ENCODE data around the gene DOCK2. TPM values are rescaled to one million over a fixed set of nuclear protein-coding genes. Genes with fewer than 3 reads are reported as not detected.

The DOCK2 gene
- total and polyA plus RNA-seq, 2 donors (not counting 1 experiment from before 2014, with no cell fraction given) = 1.1 to 8.9 TPM

GRCh38 chr5:170105642-170106611 lies 468.9 kb downstream of the DOCK2 start, which contains the start of gene FOXI1:
FOXI1 (plus strand) TSS chr5:170105897; CDS start chr5:170105958, 61 bp downstream.
- no peaks in the 10 kb centered on the region for H3K9me3 ChIP-seq (ENCODE audit: control insufficient read depth, insufficient read depth, low read depth, low read length)
- H3K9ac ChIP-seq (ENCODE audit: insufficient read depth, low read length) = no peak within 1 kb of the TSS
- H2AFZ ChIP-seq (ENCODE audit: low read length) = no peak within 1 kb of the TSS
- H4K20me1 ChIP-seq (ENCODE audit: control insufficient read depth, extremely low read depth, insufficient read depth, low read length) = no peaks in the 10 kb centered on the region
- no peaks in the 10 kb centered on the region for H3K4me1 ChIP-seq (ENCODE audit: control insufficient read depth, extremely low read depth, insufficient read depth, low read length)
- no peak within 1 kb of the TSS for H3K27ac ChIP-seq (ENCODE audit: insufficient read depth, low read length)
- H3K79me2 ChIP-seq (ENCODE audit: control insufficient read depth, insufficient read depth, low read length) = no peaks in the 10 kb centered on the region
- no peaks in the 10 kb centered on the region for H3K36me3 ChIP-seq (ENCODE audit: control insufficient read depth, insufficient read depth, low read length)
- DNase-seq (ENCODE audit: low read depth in 2 of 2) = no peak
- no peaks in the 10 kb centered on the region for H3K27me3 ChIP-seq (ENCODE audit: control insufficient read depth, insufficient read depth, low read length)
- H3K4me2 ChIP-seq (ENCODE audit: extremely low read depth, insufficient read depth, low read length) = no peak within 1 kb of the TSS
- TF ChIP-seq CTCF (conservative IDR thresholded peaks at IDR 0.05 in 1 of 2, IDR thresholded peaks at IDR 0.05 in 1 of 2; ENCODE audit: low read depth in 1 of 2, low read length in 2 of 2) (no peak), EZH2 (IDR thresholded peaks at IDR 0.05; ENCODE audit: low read length, missing control alignments) (no peak)
- H3K4me3 ChIP-seq (replicated peaks in 1 of 4; ENCODE audit: control extremely low read depth in 1 of 4, insufficient read depth in 1 of 4, low read depth in 3 of 4, low read length in 4 of 4) = no peak within 1 kb of the TSS

GRCh38 chr5:170107674-170108073 lies 470.6 kb downstream of the DOCK2 start:
- H2AFZ ChIP-seq (ENCODE audit: low read length) = no peak overlapping the region
- no peaks in the 10 kb centered on the region for H3K4me1 ChIP-seq (ENCODE audit: control insufficient read depth, extremely low read depth, insufficient read depth, low read length)
- H3K4me2 ChIP-seq (ENCODE audit: extremely low read depth, insufficient read depth, low read length) = no peak overlapping the region
- H3K27me3 ChIP-seq (ENCODE audit: control insufficient read depth, insufficient read depth, low read length) = no peaks in the 10 kb centered on the region
- no peaks in the 10 kb centered on the region for H4K20me1 ChIP-seq (ENCODE audit: control insufficient read depth, extremely low read depth, insufficient read depth, low read length)
- no peak overlapping the region for H3K4me3 ChIP-seq (replicated peaks in 1 of 4; ENCODE audit: control extremely low read depth in 1 of 4, insufficient read depth in 1 of 4, low read depth in 3 of 4, low read length in 4 of 4)
- no peak for TF ChIP-seq CTCF (conservative IDR thresholded peaks at IDR 0.05 in 1 of 2, IDR thresholded peaks at IDR 0.05 in 1 of 2; ENCODE audit: low read depth in 1 of 2, low read length in 2 of 2)
- TF ChIP-seq EZH2 (IDR thresholded peaks at IDR 0.05; ENCODE audit: low read length, missing control alignments) = no peak
- no peaks in the 10 kb centered on the region for H3K79me2 ChIP-seq (ENCODE audit: control insufficient read depth, insufficient read depth, low read length)
- H3K9me3 ChIP-seq (ENCODE audit: control insufficient read depth, insufficient read depth, low read depth, low read length) = no peaks in the 10 kb centered on the region
- DNase-seq (ENCODE audit: low read depth in 2 of 2) = no peak
- H3K36me3 ChIP-seq (ENCODE audit: control insufficient read depth, insufficient read depth, low read length) = no peaks in the 10 kb centered on the region
- H3K27ac ChIP-seq (ENCODE audit: insufficient read depth, low read length) = no peak overlapping the region
- no peak overlapping the region for H3K9ac ChIP-seq (ENCODE audit: insufficient read depth, low read length)

GRCh38 chr5:170108266-170108785 lies 471.3 kb downstream of the DOCK2 start:
- no peaks in the 10 kb centered on the region for H3K9me3 ChIP-seq (ENCODE audit: control insufficient read depth, insufficient read depth, low read depth, low read length)
- no peaks in the 10 kb centered on the region for H4K20me1 ChIP-seq (ENCODE audit: control insufficient read depth, extremely low read depth, insufficient read depth, low read length)
- H3K4me2 ChIP-seq (ENCODE audit: extremely low read depth, insufficient read depth, low read length) = no peak overlapping the region
- H3K4me1 ChIP-seq (ENCODE audit: control insufficient read depth, extremely low read depth, insufficient read depth, low read length) = no peaks in the 10 kb centered on the region
- no peaks in the 10 kb centered on the region for H3K27me3 ChIP-seq (ENCODE audit: control insufficient read depth, insufficient read depth, low read length)
- no peak overlapping the region for H3K27ac ChIP-seq (ENCODE audit: insufficient read depth, low read length)
- H2AFZ ChIP-seq (ENCODE audit: low read length) = no peak overlapping the region
- no peaks in the 10 kb centered on the region for H3K36me3 ChIP-seq (ENCODE audit: control insufficient read depth, insufficient read depth, low read length)
- no peaks in the 10 kb centered on the region for H3K79me2 ChIP-seq (ENCODE audit: control insufficient read depth, insufficient read depth, low read length)
- no peak overlapping the region for H3K9ac ChIP-seq (ENCODE audit: insufficient read depth, low read length)
- H3K4me3 ChIP-seq (replicated peaks in 1 of 4; ENCODE audit: control extremely low read depth in 1 of 4, insufficient read depth in 1 of 4, low read depth in 3 of 4, low read length in 4 of 4) = no peak overlapping the region
- TF ChIP-seq EZH2 (IDR thresholded peaks at IDR 0.05; ENCODE audit: low read length, missing control alignments) (no peak), CTCF (conservative IDR thresholded peaks at IDR 0.05 in 1 of 2, IDR thresholded peaks at IDR 0.05 in 1 of 2; ENCODE audit: low read depth in 1 of 2, low read length in 2 of 2) (no peak)
- DNase-seq (ENCODE audit: low read depth in 2 of 2) = no peak

Measured in fibroblast of lung (primary cell).